HG03575 (cell line): ENCODE results near the gene TP53I11.

Experiments
- ATAC-seq: cut with Tn5 transposase; IDR thresholded peaks from one replicate; pipeline ENCODE4 v1.9.1; 2021; ENCODE audit not compliant: unreplicated experiment, insufficient number of reproducible peaks, low FRiP score; ENCODE audit errors: extremely low read depth

The TP53I11 gene

DNA sequence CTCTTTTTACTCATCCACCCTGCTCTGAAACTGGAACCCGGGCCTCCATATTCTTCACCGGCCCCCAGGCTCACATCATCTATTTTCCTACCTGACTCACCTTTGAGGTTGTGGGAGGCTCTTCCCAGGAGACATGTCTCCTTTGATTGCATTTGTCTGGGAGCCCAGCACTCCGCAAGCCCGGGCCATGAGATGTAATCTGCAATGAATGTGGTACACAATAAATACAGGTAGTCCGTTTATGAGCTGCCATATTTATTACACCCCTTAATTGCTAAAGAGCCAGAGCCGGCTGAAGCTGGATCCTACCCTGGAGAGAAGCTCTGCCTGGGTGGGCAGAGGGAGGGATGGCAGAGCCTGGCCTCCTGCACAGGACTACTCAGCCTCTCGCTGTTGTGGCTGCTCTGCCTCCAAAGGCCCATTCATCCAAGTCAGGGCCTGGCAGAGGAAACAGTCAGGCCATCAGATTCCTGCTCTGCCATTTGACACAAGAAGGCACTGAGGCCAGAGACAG, 49.5 kb downstream of the TP53I11 start:
- no peak for ATAC-seq

DNA sequence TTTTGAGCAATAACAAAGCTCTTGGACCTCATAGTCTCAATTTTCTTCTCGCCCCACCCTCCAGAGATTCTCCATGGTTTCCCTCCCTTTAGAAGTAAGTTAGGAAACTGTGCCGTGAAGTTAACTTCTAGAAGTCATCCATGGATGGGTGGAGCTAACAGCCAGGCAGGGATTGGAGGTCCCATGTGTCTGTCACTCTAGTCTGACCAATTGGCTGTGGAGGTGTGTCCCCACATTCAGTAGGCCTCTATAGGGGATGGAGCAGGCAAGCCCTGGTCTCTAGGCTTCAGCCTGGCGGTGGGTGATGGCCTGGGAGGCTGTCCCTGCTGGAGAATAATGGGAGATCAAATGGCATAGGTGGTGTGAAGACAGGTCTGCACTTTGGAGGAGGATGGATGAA, 50.7 kb downstream of the TP53I11 start:
- no peak for ATAC-seq

DNA sequence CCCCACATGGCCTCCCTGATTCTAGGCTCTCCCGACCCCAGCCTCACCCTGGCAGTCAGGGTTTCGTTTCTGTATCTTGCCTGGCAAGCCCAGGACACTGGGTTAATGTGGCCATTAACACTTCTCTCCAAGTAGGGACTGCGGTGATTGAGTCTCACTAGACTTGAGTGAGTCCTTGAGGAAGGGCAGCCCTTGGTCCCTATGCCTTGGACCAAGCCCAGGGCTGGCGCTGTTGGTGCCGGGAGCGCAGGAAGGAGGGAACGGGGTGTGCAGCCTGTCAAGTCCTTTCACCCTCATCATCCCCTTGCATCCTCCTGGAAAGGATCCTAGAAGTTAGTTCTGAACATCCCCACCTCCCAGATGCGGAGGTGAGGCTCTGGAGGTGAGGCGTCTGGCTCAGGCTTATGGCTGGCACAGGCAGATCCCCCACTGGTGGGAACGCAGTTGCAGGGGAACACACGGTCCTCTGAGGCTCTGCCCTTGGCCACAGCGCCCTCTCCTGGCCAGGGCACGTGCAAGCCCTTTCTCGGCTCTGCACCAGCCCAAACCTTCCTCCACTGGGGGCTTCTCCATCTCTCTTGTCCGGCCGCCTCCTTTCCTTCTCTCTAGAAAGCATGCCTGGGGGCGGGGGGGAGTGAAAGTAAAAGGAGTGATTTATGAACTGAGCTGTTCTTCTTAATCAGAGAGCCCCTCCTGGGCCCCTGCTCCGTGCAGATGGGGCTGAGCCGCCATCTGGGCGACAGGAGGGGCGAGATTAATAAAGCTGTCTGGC, 56.7 kb downstream of the TP53I11 start:
- no peak for ATAC-seq

DNA sequence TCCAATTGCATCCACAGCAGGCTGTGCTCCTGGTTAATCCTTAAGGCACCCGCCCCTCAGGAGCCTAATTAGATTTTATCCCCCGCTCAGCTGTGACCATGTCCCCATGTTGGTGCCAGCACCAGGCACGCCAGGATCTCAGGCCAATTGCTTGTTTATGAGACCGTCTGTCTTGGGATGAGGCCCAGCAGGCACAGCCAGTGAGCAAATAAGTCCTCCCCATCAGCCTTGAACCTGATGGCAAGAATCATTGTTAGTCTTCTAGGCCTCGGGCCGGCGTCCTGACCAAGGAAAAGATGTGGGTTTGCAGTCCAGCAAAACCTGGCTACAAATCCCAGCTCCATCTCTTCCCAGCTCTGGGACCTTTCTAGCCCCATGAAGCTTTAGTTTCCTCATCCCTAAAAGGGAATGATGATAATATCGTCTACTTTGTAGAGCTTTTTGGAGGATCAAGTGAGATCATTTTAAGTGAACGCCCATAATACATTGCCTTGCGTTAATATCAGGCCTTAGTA, 57.3 kb downstream of the TP53I11 start:
- no peak for ATAC-seq

DNA sequence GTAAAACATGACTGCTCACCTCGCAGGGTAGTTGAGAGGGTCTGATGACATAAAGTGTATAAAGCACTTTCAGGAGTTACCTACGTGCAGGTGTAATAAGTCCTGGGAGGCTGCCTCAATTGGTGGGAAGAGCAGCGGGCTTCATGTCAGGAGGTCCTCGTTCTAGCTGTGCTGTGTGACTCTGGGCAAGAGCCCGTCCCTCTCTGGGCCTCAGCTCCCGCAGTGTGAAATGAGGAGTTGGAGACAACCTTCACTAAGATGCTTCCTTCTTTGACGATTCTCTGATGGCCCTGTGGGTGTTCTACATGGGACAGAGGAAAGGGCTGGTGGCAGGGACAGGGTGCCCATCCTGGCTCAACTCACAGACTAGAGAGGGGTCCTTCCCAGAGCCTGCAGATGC, 57.8 kb downstream of the TP53I11 start:
- no peak for ATAC-seq

DNA sequence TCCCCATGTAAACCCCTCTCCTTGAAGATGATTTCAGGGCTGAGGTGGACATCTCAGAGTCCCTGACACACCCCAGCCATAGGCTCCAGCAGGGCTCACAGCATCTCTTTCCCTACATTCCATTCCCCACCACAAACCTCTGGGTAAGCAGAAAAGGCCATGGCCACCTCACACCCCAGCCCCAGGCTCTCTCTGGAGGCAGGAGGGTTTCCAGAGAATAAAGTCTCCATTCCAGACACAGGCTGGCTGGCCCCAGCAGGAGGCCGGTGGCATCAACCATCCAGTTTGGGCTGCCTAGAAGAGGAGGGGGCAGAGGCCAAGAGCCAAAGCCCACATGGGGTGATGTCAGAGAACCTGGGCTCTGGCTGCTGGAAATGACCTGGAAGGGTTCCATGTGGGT, 61.4 kb downstream of the TP53I11 start:
- no peak for ATAC-seq

DNA sequence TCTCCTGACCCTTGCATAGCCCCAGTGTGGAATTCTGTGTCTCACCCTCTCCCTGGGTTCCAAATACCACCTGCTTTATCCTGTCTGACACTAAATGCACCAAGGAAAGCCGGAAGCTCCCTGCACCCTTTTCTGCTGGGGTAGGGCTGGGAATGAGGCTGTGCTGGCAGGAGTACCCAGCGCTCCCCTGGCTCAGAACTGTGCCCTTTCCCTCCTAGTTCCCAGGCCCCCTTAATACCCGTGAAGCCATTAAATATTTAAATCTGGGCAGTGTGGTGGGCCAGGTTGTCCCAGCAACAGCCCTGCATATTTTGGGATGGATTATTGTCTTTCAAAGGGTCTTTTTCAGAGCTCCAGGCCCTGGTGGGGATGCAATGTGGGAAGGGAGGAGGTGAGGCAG, 63.0 kb downstream of the TP53I11 start:
- ATAC-seq, result no peak

DNA sequence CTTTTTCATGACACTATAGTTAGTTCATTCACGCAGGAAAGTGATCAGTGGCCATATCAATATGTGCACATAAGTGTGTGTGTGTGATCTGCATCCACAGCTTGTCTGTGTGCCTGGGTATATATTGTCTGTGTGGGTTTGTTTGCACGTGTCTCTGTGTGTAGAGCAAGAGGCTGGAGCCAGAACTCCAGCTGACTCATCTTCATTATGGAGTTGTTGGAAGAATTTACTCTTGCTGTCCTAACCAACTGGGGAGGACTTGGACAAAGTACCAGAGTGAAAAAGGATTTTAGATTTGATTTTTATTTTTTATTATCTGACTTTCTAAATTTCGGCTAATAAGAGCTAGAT, 63.9 kb downstream of the TP53I11 start:
- ATAC-seq, result no peak

DNA sequence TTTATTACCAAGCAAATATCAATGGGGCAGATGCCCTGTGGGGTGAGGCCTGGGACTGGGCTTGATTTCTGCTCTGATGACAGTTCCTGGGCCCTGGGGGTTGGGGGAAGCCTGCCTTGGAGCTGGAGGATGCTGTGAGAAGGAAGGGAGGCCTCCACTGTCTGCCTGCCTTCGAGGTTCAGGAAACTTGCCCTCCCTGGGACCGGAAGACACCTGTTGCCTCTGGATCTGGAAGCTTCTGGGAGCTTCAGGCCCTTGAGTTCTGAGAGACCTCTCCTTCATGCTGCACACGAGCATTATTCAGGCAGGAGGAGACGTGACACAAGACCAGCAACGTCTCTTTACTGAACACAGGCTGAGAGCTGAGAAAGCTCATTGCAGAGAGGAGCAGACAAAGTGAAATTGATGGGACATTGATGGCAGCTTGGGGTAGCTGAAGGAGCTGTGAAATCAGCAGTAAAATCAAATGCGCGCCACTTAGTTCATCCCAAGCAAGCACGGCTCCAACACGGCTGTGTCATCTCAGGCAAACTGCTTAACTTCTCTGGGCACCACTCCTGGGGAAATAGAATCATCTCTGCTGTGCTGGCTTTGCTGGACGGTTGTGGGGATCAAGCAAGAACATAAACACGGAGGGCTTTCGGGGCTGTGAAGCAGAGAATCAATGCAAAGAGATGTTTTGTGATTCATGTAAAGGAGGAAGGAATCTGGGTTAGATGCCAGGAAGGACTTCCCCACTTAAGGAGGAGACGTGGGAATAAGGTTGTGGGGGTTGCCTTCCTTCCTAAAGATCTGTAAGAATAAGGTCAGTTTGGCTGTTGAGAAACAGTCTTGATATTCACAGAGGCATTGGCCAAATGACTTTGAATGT, 64.5 kb downstream of the TP53I11 start:
- ATAC-seq, result no peak

DNA sequence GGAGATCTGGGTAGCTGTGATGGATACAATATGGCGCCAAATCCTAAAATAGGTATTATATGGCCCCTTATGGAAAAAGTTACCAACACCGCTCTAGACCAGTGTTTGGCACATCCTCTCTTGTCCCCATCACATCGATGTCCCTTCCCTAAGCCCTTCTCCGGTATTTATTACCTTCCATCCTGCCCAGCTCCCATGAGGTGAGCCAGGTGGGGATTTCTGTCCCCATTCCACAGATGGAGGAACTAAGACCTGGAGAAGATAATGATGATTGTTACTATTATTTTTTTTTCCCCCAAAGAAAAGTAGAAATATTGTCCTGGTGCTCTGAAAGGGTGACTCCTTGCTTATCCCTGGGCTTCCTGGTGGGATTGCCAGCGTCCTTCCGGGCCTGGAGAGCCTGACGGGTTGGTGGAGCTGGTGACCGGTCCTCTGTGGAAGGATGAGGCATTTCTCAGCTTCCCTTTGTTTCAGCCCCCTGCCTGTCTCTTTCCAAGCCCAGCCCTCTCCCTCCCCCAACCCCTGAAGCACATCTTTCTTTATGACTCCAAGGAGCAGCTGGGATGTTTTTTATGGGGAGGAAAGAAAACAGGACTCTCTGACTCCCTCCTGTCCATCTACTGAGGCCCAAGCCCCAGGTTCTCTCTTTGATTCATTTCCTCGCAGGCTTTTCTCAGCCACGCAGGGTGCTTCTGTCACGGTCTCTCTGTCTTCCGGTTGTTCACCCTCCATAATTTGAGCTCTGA, 65.4 kb downstream of the TP53I11 start:
- no peak for ATAC-seq

DNA sequence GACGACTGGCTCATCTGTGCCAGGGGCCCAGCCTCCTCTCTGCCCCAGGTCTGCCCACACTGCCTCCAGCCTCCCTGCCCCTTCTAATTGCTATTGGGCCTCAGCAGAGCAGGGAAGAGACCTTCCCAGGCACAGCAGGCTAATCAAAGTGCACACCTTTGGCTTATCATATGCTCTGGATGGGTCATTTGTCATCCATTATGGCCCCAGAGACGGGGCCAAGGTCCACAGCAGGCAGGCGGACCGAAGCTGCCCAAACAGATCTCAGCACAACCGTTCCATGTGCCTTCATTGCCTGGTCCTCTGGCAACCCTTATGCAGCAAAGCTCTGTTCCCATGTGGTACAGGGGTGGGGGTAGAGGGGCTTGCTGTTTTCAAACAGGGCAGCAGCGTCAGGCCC, 66.6 kb downstream of the TP53I11 start:
- ATAC-seq, result no peak

DNA sequence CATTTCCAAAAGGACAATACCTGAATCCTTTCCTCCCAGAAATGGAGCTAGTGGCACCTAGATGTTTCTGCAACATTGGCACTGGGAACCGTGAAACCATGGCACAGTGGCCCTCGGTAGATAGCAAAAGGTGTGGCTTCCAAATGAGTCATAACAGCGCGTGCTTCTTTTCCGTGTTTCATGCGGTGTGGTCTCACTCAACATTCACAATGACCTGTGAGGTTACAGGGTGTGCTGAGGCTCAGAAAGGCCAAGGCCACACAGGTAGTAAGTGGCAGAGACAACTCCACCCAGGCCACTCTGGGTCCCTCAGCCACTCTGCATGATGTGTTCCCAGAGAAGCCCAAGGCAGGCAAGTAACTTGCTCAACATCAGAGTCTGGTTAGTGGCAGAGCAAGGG, 67.4 kb downstream of the TP53I11 start:
- ATAC-seq, result no peak
